ENCODE results near the gene PPP1R26. TPM values are rescaled to one million over a fixed set of nuclear protein-coding genes. Genes with fewer than 3 reads are reported as not detected.

Gene PPP1R26
- total RNA-seq, 1 donor from 2014 or later, result 27.9 TPM

DNA sequence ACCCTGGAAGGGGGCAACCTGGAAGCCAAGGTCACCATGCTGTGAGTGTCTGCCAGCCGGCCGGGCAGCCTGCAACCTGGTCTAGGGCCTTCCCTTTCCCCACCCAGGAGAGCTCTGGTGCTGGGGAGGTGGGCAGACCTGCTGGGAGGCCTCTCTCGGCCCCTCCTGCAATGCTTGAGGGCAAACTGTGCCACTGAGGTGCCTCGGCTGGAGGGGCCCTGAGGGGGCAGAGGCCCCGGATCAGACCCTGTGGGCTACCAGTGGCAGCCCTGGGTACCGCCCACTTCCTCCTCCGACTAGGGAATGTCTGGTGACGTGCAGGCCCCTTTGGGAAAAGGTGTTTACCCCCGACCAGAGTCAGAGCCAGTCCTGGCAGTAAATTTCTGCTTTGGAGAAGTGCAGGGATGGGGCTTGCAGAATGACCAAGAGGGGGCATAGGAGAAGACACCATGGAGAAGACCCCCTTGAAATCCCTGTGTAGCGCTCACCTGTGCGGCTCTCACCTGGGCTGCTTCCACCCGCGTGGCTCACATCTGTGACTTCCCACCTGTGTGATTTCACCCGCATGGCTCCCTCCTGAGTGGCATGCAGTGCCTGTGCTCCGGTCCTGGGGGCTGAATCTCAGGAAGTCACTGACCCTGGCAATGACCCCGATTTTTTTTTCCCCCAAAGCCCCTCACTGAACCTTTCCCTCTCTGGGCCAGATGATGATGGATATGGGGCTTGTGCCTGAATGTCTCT lies 42.7 kb downstream of the PPP1R26 start:
- Histone ChIP-seq H3K4me3 (ENCODE audit: low read depth, low read length) (no peak overlapping the region), H3K27me3 (ENCODE audit: control insufficient read depth, insufficient read depth, low read length) (no peaks in the 10 kb centered on the region), H3K36me3 (ENCODE audit: control insufficient read depth, insufficient read depth, low read length) (no peaks in the 10 kb centered on the region)
- TF ChIP-seq CTCF (IDR thresholded peaks at IDR 0.05; ENCODE audit: insufficient read depth, low read length, severe bottlenecking), result no peak
- no peak for DNase-seq (ENCODE audit: low read depth)
- no peak for FAIRE-seq

- H3K4me3 ChIP-seq (ENCODE audit: low read depth, low read length), result no peak overlapping the region
- no peaks in the 10 kb centered on the region for H3K36me3 ChIP-seq (ENCODE audit: control insufficient read depth, insufficient read depth, low read length)
- FAIRE-seq, result no peak
- DNase-seq (ENCODE audit: low read depth), result no peak
- H3K27me3 ChIP-seq (ENCODE audit: control insufficient read depth, insufficient read depth, low read length), result no peaks in the 10 kb centered on the region
- TF ChIP-seq CTCF (IDR thresholded peaks at IDR 0.05; ENCODE audit: insufficient read depth, low read length, severe bottlenecking), result no peak
These were observed 43.3 kb downstream of the PPP1R26 start for GRCh38 chr9:135522931-135523330.

GRCh38 chr9:135523521-135524129 lies 44.0 kb downstream of the PPP1R26 start:
- H3K27me3 ChIP-seq (ENCODE audit: control insufficient read depth, insufficient read depth, low read length), result no peaks in the 10 kb centered on the region
- DNase-seq (ENCODE audit: low read depth) (no peak), FAIRE-seq (no peak)
- H3K4me3 ChIP-seq (ENCODE audit: low read depth, low read length), result no peak overlapping the region
- no peaks in the 10 kb centered on the region for H3K36me3 ChIP-seq (ENCODE audit: control insufficient read depth, insufficient read depth, low read length)
- no peak for TF ChIP-seq CTCF (IDR thresholded peaks at IDR 0.05; ENCODE audit: insufficient read depth, low read length, severe bottlenecking)

DNA sequence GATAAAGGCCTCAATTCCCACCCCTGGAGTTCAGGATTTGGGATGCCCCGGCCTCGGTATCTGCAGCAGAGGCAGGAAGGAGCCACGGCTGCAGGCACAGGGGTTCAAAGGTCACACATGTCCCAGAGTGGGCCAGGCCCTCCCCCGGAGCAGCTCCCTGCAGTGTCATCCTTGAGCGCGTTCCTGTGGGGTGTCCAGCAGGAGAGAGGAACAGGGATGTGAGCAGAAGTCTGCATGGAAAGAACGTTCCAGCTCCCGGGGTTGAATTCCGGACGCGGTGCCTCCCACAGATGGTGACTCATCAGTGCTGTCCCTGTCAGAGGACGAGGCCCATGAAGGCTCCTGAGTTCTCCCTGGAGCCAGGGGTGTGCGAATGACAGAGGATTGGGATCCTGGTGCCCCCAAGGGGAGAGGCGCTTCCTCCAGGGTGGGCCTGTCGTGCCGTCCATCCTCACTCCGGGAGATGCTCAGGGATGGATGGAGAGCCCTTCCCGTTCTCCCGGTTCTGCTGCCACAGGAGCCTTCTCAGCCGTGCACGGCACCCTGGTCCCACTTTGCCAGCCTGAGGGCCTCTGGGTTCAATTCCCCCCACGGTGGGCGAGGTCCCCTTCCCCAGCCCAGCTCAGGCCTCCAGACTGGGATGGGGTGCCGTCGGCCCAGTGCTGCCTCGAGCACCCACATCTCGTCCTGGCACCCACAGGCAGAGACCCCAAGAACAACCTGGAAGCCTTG lies 44.7 kb downstream of the PPP1R26 start:
- H3K27me3 ChIP-seq (ENCODE audit: control insufficient read depth, insufficient read depth, low read length), result no peaks in the 10 kb centered on the region
- no peak for DNase-seq (ENCODE audit: low read depth)
- no peaks in the 10 kb centered on the region for H3K36me3 ChIP-seq (ENCODE audit: control insufficient read depth, insufficient read depth, low read length)
- H3K4me3 ChIP-seq (ENCODE audit: low read depth, low read length), result no peak overlapping the region
- TF ChIP-seq CTCF (IDR thresholded peaks at IDR 0.05; ENCODE audit: insufficient read depth, low read length, severe bottlenecking), result no peak
- no peak for FAIRE-seq

DNA sequence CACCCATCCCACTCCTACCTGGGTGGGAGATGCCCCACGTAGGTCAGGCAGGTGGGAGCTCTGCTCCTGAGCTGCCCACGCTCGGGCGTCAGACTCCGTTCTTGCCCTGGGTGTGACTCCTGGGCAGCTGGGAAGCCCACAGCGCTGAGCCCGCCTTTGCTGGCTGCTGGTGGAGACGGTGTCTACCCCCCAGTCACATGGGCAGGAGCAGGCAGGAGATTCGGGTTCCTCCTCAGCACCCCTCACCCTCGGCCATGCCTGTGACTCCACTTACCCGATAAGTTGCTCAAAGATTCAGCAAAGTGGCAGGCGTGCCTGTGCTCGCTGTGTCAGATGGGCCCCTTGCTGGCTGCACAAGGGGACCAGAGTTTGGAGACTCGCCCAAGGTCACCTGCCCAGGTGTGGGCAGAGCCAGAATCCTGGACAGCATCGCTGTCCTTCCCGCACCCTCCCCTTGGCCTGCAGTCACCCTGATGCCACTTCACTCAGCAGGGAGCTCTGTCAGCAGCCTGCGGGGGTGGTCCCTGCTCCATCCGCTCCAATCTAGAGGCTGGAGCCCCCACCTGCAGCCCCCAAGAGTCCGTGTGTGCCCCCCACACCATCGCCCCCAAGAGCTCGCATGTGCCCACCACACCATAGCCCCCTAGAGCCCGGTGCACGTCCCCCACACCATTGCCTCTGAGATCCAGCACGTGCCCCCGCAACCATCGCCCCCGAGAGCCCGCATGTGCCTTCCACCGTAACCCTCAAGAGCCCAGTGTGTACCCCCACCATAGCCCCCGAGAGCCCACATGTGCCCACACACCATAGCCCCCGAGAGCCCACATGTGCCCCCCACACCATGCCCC lies 45.9 kb downstream of the PPP1R26 start:
- FAIRE-seq (no peak), DNase-seq (ENCODE audit: low read depth) (no peak)
- TF ChIP-seq CTCF (IDR thresholded peaks at IDR 0.05; ENCODE audit: insufficient read depth, low read length, severe bottlenecking), result no peak

More for the DNA sequence above, 45.9 kb downstream of the PPP1R26 start:
- no peaks in the 10 kb centered on the region for H3K36me3 ChIP-seq (ENCODE audit: control insufficient read depth, insufficient read depth, low read length)
- no peaks in the 10 kb centered on the region for H3K27me3 ChIP-seq (ENCODE audit: control insufficient read depth, insufficient read depth, low read length)
- H3K4me3 ChIP-seq (ENCODE audit: low read depth, low read length), result no peak overlapping the region

Measured in bronchial epithelial cell (primary cell).